Measurements from ENCODE around the gene SPTB.

DNA sequence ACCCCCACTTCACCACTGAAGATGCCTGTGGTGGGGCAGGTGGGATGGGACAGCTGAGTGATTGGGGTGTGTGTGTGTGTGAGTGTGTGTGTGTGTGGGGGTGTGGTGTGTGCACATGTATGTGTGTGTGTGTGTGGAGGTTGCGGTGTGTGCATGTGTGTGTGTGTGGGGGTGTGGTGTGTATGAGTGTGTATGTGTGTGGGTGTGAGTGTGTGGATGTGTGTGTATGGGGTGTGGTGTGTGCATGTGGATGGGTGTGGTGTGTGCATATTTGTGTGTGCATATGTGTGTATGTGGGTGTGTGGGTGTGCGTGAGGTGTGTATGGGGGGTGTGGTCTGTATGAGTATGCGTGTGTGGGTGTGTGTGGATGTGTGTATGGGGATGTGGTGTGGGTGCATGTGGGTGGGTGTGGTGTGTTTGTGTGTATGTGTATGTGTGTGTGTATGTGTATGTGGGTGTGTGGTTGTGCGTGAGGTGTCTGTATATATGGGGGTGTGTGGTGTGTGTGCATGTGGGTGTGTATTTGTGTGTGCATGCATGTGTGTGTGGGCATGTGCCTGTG lies 113.9 kb downstream of the SPTB start:
- TF ChIP-seq CREB1 (IDR thresholded peaks at IDR 0.05) (no peak), CREB1 (CRISPR knock-in tag; IDR thresholded peaks at IDR 0.05) (no peak), POLR2AphosphoS5 (IDR thresholded peaks at IDR 0.05; ENCODE audit: control insufficient read depth, insufficient read depth, low read depth, low read length) (no peak), CHD4 (IDR thresholded peaks at IDR 0.05; ENCODE audit: insufficient read depth, insufficient replicate concordance, low read depth, low read length, poor library complexity, severe bottlenecking) (no peak), LEF1 (IDR thresholded peaks at IDR 0.05) (no peak), CHCHD3 (CRISPR knock-in tag; IDR thresholded peaks at IDR 0.05) (no peak), HMG20A (CRISPR knock-in tag; conservative IDR thresholded peaks at IDR 0.05) (no peak), ERF (CRISPR knock-in tag; IDR thresholded peaks at IDR 0.05) (no peak), CEBPB (tag; IDR thresholded peaks at IDR 0.05) (no peak), SMAD1 (IDR thresholded peaks at IDR 0.05; ENCODE audit: low read depth, low read length, partially characterized antibody) (no peak), CHD1 (IDR thresholded peaks at IDR 0.05; ENCODE audit: low read length) (no peak), SIN3A (IDR thresholded peaks at IDR 0.05; ENCODE audit: borderline replicate concordance in 2 of 2, control insufficient read depth in 1 of 2, low read depth in 2 of 2, low read length in 2 of 2) (no peak), EP300 (IDR thresholded peaks at IDR 0.05; ENCODE audit: low read length) (no peak)
- TF ChIP-seq, protein P1, sequence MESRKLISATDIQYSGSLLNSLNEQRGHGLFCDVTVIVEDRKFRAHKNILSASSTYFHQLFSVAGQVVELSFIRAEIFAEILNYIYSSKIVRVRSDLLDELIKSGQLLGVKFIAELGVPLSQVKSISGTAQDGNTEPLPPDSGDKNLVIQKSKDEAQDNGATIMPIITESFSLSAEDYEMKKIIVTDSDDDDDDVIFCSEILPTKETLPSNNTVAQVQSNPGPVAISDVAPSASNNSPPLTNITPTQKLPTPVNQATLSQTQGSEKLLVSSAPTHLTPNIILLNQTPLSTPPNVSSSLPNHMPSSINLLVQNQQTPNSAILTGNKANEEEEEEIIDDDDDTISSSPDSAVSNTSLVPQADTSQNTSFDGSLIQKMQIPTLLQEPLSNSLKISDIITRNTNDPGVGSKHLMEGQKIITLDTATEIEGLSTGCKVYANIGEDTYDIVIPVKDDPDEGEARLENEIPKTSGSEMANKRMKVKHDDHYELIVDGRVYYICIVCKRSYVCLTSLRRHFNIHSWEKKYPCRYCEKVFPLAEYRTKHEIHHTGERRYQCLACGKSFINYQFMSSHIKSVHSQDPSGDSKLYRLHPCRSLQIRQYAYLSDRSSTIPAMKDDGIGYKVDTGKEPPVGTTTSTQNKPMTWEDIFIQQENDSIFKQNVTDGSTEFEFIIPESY (CRISPR knock-in tag; IDR thresholded peaks at IDR 0.05), result no peak
- TF ChIP-seq, protein P2, sequence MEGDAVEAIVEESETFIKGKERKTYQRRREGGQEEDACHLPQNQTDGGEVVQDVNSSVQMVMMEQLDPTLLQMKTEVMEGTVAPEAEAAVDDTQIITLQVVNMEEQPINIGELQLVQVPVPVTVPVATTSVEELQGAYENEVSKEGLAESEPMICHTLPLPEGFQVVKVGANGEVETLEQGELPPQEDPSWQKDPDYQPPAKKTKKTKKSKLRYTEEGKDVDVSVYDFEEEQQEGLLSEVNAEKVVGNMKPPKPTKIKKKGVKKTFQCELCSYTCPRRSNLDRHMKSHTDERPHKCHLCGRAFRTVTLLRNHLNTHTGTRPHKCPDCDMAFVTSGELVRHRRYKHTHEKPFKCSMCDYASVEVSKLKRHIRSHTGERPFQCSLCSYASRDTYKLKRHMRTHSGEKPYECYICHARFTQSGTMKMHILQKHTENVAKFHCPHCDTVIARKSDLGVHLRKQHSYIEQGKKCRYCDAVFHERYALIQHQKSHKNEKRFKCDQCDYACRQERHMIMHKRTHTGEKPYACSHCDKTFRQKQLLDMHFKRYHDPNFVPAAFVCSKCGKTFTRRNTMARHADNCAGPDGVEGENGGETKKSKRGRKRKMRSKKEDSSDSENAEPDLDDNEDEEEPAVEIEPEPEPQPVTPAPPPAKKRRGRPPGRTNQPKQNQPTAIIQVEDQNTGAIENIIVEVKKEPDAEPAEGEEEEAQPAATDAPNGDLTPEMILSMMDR (IDR thresholded peaks at IDR 0.05 in 2 of 3, conservative IDR thresholded peaks at IDR 0.05 in 1 of 3; ENCODE audit: insufficient read depth in 2 of 3, low read depth in 1 of 3, low read length in 3 of 3), result no peak

All from K562 (cell line).